Endothelial cell (in vitro differentiated cells): ENCODE data around the gene CFAP97D1. TPM values are rescaled to one million over a fixed set of nuclear protein-coding genes. Genes with fewer than 3 reads are reported as not detected.
"Not testable (repeated sequence)": the region's sequence is repeated elsewhere in the genome, so short reads cannot be mapped to it uniquely, and the experiment has no call there.

Source experiments
- DNase-seq: peaks from one replicate; pipeline ENCODE4 v3.0.0; 2021; ENCODE audit warnings: low spot score
- H3K27ac Mint-ChIP-seq: one replicate; pipeline ENCODE4 v1.8.0; 2021; ENCODE audit warnings: mixed read lengths, inconsistent platforms; ENCODE audit not compliant: unreplicated experiment
- H3K27me3 Mint-ChIP-seq: one replicate; pipeline ENCODE4 v1.8.0; 2021; ENCODE audit warnings: mild to moderate bottlenecking, moderate library complexity, mixed read lengths, inconsistent platforms; ENCODE audit not compliant: unreplicated experiment
- H3K36me3 Mint-ChIP-seq: one replicate; pipeline ENCODE4 v1.8.0; 2021; ENCODE audit warnings: mild to moderate bottlenecking, low read depth, mixed read lengths, inconsistent platforms; ENCODE audit not compliant: unreplicated experiment
- H3K4me1 Mint-ChIP-seq: one replicate; pipeline ENCODE4 v1.8.0; 2021; ENCODE audit warnings: mild to moderate bottlenecking, mixed read lengths, inconsistent platforms; ENCODE audit not compliant: unreplicated experiment
- H3K4me3 Mint-ChIP-seq: one replicate; pipeline ENCODE4 v1.8.0; 2021; ENCODE audit warnings: mild to moderate bottlenecking, mixed read lengths, inconsistent platforms; ENCODE audit not compliant: unreplicated experiment
- H3K9me3 Mint-ChIP-seq: one replicate; pipeline ENCODE4 v1.8.0; 2021; ENCODE audit warnings: mixed read lengths, inconsistent platforms; ENCODE audit not compliant: unreplicated experiment
- CTCF ChIP-seq: fragments of 200-600 bp; sonication (generic); IDR thresholded peaks from one replicate; pipeline ENCODE4 v1.5.0; 2021; ENCODE audit warnings: antibody characterized with exemption; ENCODE audit not compliant: unreplicated experiment
- total RNA-seq: library from RNA; stranded (reverse); fragmentation: NEBNext Ultra II Directional; extraction: Animal tissue kit (Norgen Biotek cat#: 25700); gene quantifications from one replicate; pipeline ENCODE4 v1.2.1, GENCODE V29; 2021; ENCODE audit not compliant: unreplicated experiment

CFAP97D1 gene
- total RNA-seq, 1 donor from 2014 or later, result 0.10 TPM

GRCh38 chr17:43790311-43790940 lies 10.2 kb downstream of the CFAP97D1 start:
- Mint-ChIP-seq H3K27me3 (peaks cover 1% of the 10 kb centered on the region), H3K4me3 (no peak overlapping the region), H3K4me1 (no peaks in the 10 kb centered on the region), H3K9me3 (no peaks in the 10 kb centered on the region), H3K27ac (no peak overlapping the region), H3K36me3 (no peaks in the 10 kb centered on the region)
- TF ChIP-seq CTCF, result no peak
- no peak for DNase-seq

GRCh38 chr17:43791589-43791988 lies 11.4 kb downstream of the CFAP97D1 start:
- Mint-ChIP-seq H3K27ac (no peak overlapping the region), H3K36me3 (no peaks in the 10 kb centered on the region), H3K27me3 (peaks cover 1% of the 10 kb centered on the region), H3K9me3 (no peaks in the 10 kb centered on the region), H3K4me1 (no peaks in the 10 kb centered on the region), H3K4me3 (no peak overlapping the region)
- TF ChIP-seq CTCF, result no peak
- no peak for DNase-seq

GRCh38 chr17:43792668-43793067 lies 12.4 kb downstream of the CFAP97D1 start:
- not testable (repeated sequence) for H3K4me3 Mint-ChIP-seq, H3K27ac Mint-ChIP-seq, H3K9me3 Mint-ChIP-seq, DNase-seq, H3K27me3 Mint-ChIP-seq, H3K36me3 Mint-ChIP-seq, H3K4me1 Mint-ChIP-seq

GRCh38 chr17:43798024-43798423 lies 17.8 kb downstream of the CFAP97D1 start:
- not testable (repeated sequence) for DNase-seq, H3K4me1 Mint-ChIP-seq, H3K9me3 Mint-ChIP-seq, H3K4me3 Mint-ChIP-seq, H3K36me3 Mint-ChIP-seq, H3K27ac Mint-ChIP-seq, H3K27me3 Mint-ChIP-seq

- no peak for DNase-seq
- no peak overlapping the region for H3K27ac Mint-ChIP-seq
- TF ChIP-seq CTCF, result no peak
- H3K9me3 Mint-ChIP-seq, result no peaks in the 10 kb centered on the region
- H3K27me3 Mint-ChIP-seq, result no peaks in the 10 kb centered on the region
- H3K4me1 Mint-ChIP-seq, result peaks cover 7% of the 10 kb centered on the region
- peaks cover 4% of the 10 kb centered on the region for H3K36me3 Mint-ChIP-seq
- no peak overlapping the region for H3K4me3 Mint-ChIP-seq
Measured at GRCh38 chr17:43799047-43799446, 18.8 kb downstream of the CFAP97D1 start.

GRCh38 chr17:43800736-43801135 lies 20.5 kb downstream of the CFAP97D1 start:
- Mint-ChIP-seq H3K36me3 (peaks cover 4% of the 10 kb centered on the region), H3K27ac (no peak overlapping the region), H3K4me3 (no peak overlapping the region), H3K9me3 (no peaks in the 10 kb centered on the region), H3K4me1 (peaks cover 7% of the 10 kb centered on the region), H3K27me3 (no peaks in the 10 kb centered on the region)
- DNase-seq, result no peak
- no peak for TF ChIP-seq CTCF
